Right lobe of liver (tissue), 6 donors: ENCODE results near the gene STXBP5. TPM values are rescaled to one million over a fixed set of nuclear protein-coding genes. Genes with fewer than 3 reads are reported as not detected.

Experiments
- ATAC-seq, 4 donors: fragments of 200-7000 bp; cut with Tn5 transposase; one replicate each; pipeline ENCODE4 v1.9.1; 2020; ENCODE audit warnings: mild to moderate bottlenecking in 4 of 4, moderate library complexity in 4 of 4
- DNase-seq, 3 donors: peaks; one replicate each; pipeline ENCODE4 v3.0.0-alpha.2; 2020
- H3K27ac ChIP-seq, 3 donors: fragments of 200-600 bp; one replicate each; pipeline ENCODE4 v1.8.0; 2022
- H3K27me3 ChIP-seq, 2 donors: fragments of 200-600 bp; one replicate each; pipeline ENCODE4 v1.8.0; 2022
- H3K36me3 ChIP-seq, 4 donors: fragments of 200-600 bp; sonication (generic) in 1 of 4; one replicate each; pipeline versions ENCODE4 v1.5.1 to v1.8.0; 2017 to 2022; ENCODE audit warnings: control low read depth in 1 of 4
- H3K4me1 ChIP-seq, 4 donors: fragments of 200-600 bp; sonication (generic) in 1 of 4; one replicate each; pipeline versions ENCODE4 v1.5.1 to v1.8.0; 2017 to 2022; ENCODE audit warnings: control low read depth in 1 of 4
- H3K4me3 ChIP-seq, 3 donors: fragments of 200-600 bp; one replicate each; pipeline ENCODE4 v1.8.0; 2022
- H3K9me3 ChIP-seq, 4 donors: fragments of 200-600 bp; sonication (generic) in 1 of 4; one replicate each; pipeline versions ENCODE4 v1.5.1 to v1.8.0; 2017 to 2022; ENCODE audit warnings: control low read depth in 1 of 4
- POLR2A ChIP-seq: fragments of 450-650 bp; IDR thresholded peaks from one replicate; pipeline ENCODE4 v1.6.1; 2017; ENCODE audit warnings: antibody characterized with exemption, mild to moderate bottlenecking
- WGBS: methylation state at CpG from one replicate; pipeline ENCODE4 v1.1.6; 2018; ENCODE audit warnings: low coverage, low lambda C conversion rate; ENCODE audit not compliant: insufficient coverage; ENCODE audit errors: missing lambda C conversion rate; 5-methylcytosine and 5-hydroxymethylcytosine counted together
- intact Hi-C, 2 donors: fragments of 100-400 bp; cut with DNase I; formaldehyde crosslinking; loops; one replicate each; pipeline versions ENCODE4 v1.11.2 to v1.14.1; 2022
- total RNA-seq, 6 experiments: library from RNA; depleted of rRNA in 2 of 6; stranded (reverse); fragments of >200 nt in 2 of 6; fragmentation: NEBNext Ultra II Directional in 3 of 6; extraction: Animal tissue kit (Norgen Biotek cat#: 25700) in 3 of 6; gene quantifications; one replicate each; pipeline versions ENCODE4 v1.1.0 to v1.2.4, GENCODE V29; 2016 to 2023
- TF ChIP-seq, protein P1 (sequence below), 4 donors: fragments of 200-600 bp in 3 of 4; fragments of 450-650 bp in 1 of 4; IDR thresholded peaks; one replicate each; pipeline versions ENCODE4 v1.5.1 to v1.8.0; 2016 to 2022; ENCODE audit warnings: antibody characterized with exemption in 4 of 4, mild to moderate bottlenecking in 2 of 4
- donor health status: DM: no; HTN: yes; CAD: no.
- donor health status: DM: no; HTN: no; CAD: no.
- donor health status: DM: no; HTN: no; CAD: no.
- donor health status: DM: no; HTN: yes; CAD: no.
- donor health status: DM: no; HTN: yes; CAD: no.

The STXBP5 gene
- total RNA-seq, 6 experiments from 2014 or later: 3.9 to 7.6 (median 5.7) TPM

DNA sequence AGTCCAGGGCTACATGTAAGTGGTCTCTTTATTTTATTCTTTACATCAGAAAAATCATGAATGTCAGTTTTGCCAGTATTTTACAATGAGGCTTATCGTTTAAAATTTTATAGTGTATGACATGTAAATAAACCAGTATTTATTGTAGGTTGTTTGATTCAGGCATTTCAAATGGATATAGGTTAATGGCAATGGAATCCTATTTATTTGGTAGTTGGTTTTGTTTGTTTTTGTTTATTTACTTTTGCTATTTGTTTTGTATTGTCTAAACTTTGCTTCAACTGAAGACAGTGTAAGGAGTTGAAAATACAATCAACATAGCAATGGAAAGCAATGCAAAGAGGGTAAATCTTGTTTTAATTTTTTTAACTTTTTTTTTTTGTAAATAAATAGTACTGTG, 185.2 kb downstream of the STXBP5 start:
- 92% methylated on average over 1 of the region's 1 CpG for WGBS
- Histone ChIP-seq H3K9me3 (no peaks in the 10 kb centered on the region), H3K27me3 (no peaks in the 10 kb centered on the region), H3K4me3 (no peak overlapping the region), H3K36me3 (no peaks in the 10 kb centered on the region), H3K4me1 (no peaks in the 10 kb centered on the region), H3K27ac (no peak overlapping the region)
- intact Hi-C loops: no loop called here
- ATAC-seq (no peak), DNase-seq (no peak)
- TF ChIP-seq POLR2A: no peak
- TF ChIP-seq, protein P1, sequence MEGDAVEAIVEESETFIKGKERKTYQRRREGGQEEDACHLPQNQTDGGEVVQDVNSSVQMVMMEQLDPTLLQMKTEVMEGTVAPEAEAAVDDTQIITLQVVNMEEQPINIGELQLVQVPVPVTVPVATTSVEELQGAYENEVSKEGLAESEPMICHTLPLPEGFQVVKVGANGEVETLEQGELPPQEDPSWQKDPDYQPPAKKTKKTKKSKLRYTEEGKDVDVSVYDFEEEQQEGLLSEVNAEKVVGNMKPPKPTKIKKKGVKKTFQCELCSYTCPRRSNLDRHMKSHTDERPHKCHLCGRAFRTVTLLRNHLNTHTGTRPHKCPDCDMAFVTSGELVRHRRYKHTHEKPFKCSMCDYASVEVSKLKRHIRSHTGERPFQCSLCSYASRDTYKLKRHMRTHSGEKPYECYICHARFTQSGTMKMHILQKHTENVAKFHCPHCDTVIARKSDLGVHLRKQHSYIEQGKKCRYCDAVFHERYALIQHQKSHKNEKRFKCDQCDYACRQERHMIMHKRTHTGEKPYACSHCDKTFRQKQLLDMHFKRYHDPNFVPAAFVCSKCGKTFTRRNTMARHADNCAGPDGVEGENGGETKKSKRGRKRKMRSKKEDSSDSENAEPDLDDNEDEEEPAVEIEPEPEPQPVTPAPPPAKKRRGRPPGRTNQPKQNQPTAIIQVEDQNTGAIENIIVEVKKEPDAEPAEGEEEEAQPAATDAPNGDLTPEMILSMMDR (IDR thresholded peaks at IDR 0.05): no peak

GRCh38 chr6:147390909-147391536, 186.8 kb downstream of the STXBP5 start:
- TF ChIP-seq, protein P1 (IDR thresholded peaks at IDR 0.05): peak in 3 of 4 donors; percentile 33 to 34 (median 34)
- no peak for TF ChIP-seq POLR2A
- ATAC-seq (no peak), DNase-seq (no peak)
- no peaks in the 10 kb centered on the region for H3K27me3 ChIP-seq
- intact Hi-C loops: no loop called here
- H3K4me3 ChIP-seq: no peak overlapping the region
- H3K36me3 ChIP-seq: no peaks in the 10 kb centered on the region
- no peaks in the 10 kb centered on the region for H3K4me1 ChIP-seq
- H3K27ac ChIP-seq: no peak overlapping the region
- WGBS: 55% methylated on average over 5 of the region's 5 CpGs
- no peaks in the 10 kb centered on the region for H3K9me3 ChIP-seq

DNA sequence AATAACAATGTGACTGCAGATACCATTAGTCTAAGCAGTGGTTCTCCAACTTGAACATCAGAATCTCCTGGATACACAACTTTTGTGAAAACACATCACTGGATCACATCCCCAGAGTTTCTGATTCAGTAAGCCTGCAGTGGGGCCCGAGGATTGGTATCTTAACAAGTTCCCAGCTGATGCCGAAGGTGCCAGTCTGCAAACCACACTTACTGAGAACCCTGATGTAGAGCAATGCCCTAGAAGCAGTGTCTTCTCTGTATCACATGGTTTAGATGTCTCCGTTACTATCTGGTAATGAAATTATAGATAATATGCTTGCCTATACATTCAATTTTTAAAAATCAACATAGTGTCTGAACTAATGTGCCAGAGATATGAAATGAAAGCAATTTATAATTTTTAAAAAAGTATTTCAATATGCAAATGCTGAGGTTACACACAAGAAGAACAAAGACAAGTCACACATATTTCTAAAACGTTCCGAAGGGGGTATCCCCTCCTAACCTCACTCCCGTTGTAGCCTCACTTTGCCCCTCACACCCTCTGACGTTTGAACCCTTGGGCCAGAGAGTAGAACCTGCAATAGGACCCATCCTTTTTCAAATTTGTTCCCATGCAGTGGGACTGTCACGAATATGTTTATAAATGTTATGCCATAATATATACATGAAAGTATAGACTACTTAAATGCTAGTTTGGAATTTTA, 188.9 kb downstream of the STXBP5 start:
- Histone ChIP-seq H3K36me3 (no peaks in the 10 kb centered on the region), H3K4me3 (no peak overlapping the region), H3K9me3 (no peaks in the 10 kb centered on the region), H3K4me1 (no peaks in the 10 kb centered on the region), H3K27me3 (no peaks in the 10 kb centered on the region), H3K27ac (no peak overlapping the region)
- intact Hi-C loops: no loop called here
- TF ChIP-seq, protein P1 (IDR thresholded peaks at IDR 0.05): no peak
- no peak for TF ChIP-seq POLR2A
- DNase-seq (no peak), ATAC-seq (no peak)
- WGBS: 63% methylated on average over 8 of the region's 8 CpGs

GRCh38 chr6:147395158-147395557, 190.9 kb downstream of the STXBP5 start:
- intact Hi-C loops: no loop called here
- Histone ChIP-seq H3K4me1 (no peaks in the 10 kb centered on the region), H3K27me3 (no peaks in the 10 kb centered on the region), H3K27ac (no peak overlapping the region), H3K4me3 (no peak overlapping the region), H3K36me3 (no peaks in the 10 kb centered on the region), H3K9me3 (no peaks in the 10 kb centered on the region)
- DNase-seq: no peak
- 75% methylated on average over 1 of the region's 1 CpG for whole genome bisulfite sequencing
- no peak for ATAC-seq
- TF ChIP-seq, protein P1 (IDR thresholded peaks at IDR 0.05): no peak
- TF ChIP-seq POLR2A: no peak
